Mucosa of rectum (tissue), 2 donors: ENCODE results near the gene CENPE.
"Not testable (repeated sequence)": the region's sequence is repeated elsewhere in the genome, so short reads cannot be mapped to it uniquely, and the experiment has no call there.

Experiments
- H3K27ac ChIP-seq, 2 donors: one replicate each; pipeline ENCODE4 v1.7.0; 2013; ENCODE audit warnings: inconsistent platforms in 2 of 2, low read depth in 2 of 2, low read length in 2 of 2
- H3K27me3 ChIP-seq, 2 donors: one replicate each; pipeline ENCODE4 v1.7.0; 2013; ENCODE audit warnings: low read length in 2 of 2; ENCODE audit not compliant: control insufficient read depth in 2 of 2, insufficient read depth in 2 of 2
- H3K36me3 ChIP-seq, 2 donors: one replicate each; pipeline ENCODE4 v1.7.0; 2013; ENCODE audit warnings: low read length in 2 of 2; ENCODE audit not compliant: control insufficient read depth in 2 of 2, insufficient read depth in 2 of 2
- H3K4me1 ChIP-seq, 2 donors: one replicate each; pipeline ENCODE4 v1.7.0; 2013; ENCODE audit warnings: low read length in 2 of 2, mild to moderate bottlenecking in 1 of 2; ENCODE audit not compliant: control insufficient read depth in 2 of 2, insufficient read depth in 2 of 2
- H3K4me3 ChIP-seq, 2 donors: one replicate each; pipeline ENCODE4 v1.7.0; 2013; ENCODE audit warnings: low read length in 2 of 2
- H3K9ac ChIP-seq, 2 donors: one replicate each; pipeline ENCODE4 v1.7.0; 2013; ENCODE audit warnings: low read length in 2 of 2, low read depth in 1 of 2, mild to moderate bottlenecking in 1 of 2
- H3K9me3 ChIP-seq, 2 donors: one replicate each; pipeline ENCODE4 v1.7.0; 2013; ENCODE audit warnings: low read length in 2 of 2; ENCODE audit not compliant: control insufficient read depth in 2 of 2
- donor health status: healthy.
- donor health status: Normal muscosa, but diverticular disease.

The CENPE gene

DNA sequence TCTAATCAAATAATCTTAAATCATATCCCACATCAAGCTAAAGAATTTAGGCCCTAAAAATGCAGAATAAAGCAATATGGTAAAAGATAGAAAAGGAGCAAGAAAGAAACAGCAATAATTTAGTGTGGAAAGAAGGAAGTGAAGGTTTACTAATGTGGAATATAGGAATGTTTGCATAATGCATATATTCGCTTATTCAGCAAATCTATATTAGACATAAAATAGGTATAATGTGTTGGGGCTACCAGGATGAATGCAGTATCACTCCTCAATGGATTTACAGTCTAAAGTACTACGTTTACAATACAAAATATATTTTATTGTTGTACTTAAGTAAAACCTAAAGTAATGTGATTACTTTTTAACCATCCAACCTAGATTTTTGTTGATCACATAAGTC, 4.7 kb downstream of the CENPE start:
- H3K36me3 ChIP-seq, result no peaks in the 10 kb centered on the region
- H3K9me3 ChIP-seq, result no peaks in the 10 kb centered on the region
- no peak overlapping the region for H3K27ac ChIP-seq
- peaks cover 4% of the 10 kb centered on the region in 2 donors for H3K4me1 ChIP-seq
- no peak overlapping the region for H3K9ac ChIP-seq
- no peak overlapping the region for H3K4me3 ChIP-seq
- no peaks in the 10 kb centered on the region for H3K27me3 ChIP-seq

DNA sequence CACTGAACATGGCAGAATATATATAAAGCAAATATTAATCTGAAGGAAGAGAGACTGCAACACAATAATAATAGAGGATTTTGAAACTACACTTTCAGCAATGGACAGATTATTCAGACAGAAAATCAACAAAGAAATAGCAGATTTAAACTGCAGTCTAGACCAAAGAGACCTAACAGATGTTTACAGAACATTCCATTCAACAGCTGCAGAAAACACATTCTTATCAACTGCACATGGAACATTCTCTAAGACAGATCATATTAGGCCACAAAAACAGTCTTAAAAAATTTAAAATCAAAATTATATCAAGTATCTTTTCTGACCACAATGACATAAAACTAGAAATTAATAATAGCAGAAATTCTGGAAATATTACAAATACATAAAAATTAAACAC, 27.1 kb downstream of the CENPE start:
- Histone ChIP-seq H3K27ac (no peak overlapping the region), H3K36me3 (peaks cover 0 to 5% of the 10 kb centered on the region in 2 donors), H3K9me3 (peaks cover 0 to 3% of the 10 kb centered on the region in 2 donors), H3K4me3 (no peak overlapping the region), H3K27me3 (no peaks in the 10 kb centered on the region), H3K4me1 (no peaks in the 10 kb centered on the region), H3K9ac (no peak overlapping the region)

DNA sequence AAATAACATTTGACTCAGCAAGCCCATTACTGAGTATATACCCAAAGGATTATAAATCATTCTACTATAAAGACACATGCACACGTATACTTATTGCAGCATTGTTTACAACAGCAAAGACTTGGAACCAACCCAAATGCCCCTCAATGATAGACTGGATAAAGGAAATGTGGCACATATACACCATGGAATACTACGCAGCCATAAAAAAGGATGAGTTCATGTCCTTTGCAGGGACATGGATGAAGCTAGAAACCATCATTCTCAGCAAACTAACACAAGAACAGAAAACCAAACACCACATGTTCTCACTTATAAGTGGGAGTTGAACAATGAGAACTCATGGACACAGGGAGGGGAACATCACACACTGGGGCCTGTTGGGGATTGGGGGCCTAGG, 28.4 kb downstream of the CENPE start:
- H3K9me3 ChIP-seq, H3K4me1 ChIP-seq, H3K27ac ChIP-seq, H3K9ac ChIP-seq, H3K36me3 ChIP-seq, H3K27me3 ChIP-seq, H3K4me3 ChIP-seq: not testable (repeated sequence)

DNA sequence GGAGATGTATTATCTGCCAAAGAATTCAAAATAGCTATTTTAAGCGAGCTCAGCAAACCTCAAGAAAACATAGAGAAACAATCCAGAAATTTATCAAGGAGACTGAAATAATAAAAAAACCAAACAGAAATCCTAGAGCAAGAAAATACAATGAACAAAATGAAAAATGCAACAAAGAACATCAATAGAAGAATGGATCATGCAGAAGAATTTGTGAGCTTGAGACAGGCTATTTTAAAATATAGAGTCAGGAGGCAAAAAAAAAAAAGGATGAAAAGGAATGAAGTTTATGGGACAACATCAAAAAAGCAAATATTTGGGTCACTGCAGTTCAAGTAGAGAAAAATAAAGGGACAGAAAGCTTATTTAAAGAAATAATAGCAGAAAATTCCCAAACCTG, 29.1 kb downstream of the CENPE start:
- Histone ChIP-seq H3K9ac (no peak overlapping the region), H3K9me3 (peaks cover 0 to 3% of the 10 kb centered on the region in 2 donors), H3K27ac (no peak overlapping the region), H3K36me3 (peaks cover 0 to 5% of the 10 kb centered on the region in 2 donors), H3K4me3 (no peak overlapping the region), H3K27me3 (no peaks in the 10 kb centered on the region), H3K4me1 (no peaks in the 10 kb centered on the region)

DNA sequence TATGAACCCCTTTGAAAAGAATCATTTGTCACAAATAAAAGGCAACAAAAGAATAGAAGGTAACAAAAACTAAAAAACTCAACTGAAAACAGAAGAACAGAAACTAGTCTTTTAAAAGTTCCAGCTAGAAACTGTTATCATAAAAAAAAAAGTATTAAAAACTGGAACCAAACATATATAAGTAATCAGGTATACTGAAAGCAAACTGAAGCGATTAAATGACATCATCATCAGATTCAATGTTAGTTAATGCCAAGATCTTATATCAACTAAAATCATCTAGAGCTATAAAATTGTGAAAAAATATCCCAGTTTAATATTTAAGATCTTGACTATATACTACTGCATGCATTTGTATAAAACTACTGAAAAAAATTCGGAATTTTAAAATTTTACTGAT, 36.0 kb downstream of the CENPE start:
- Histone ChIP-seq H3K36me3 (no peaks in the 10 kb centered on the region), H3K27ac (no peak overlapping the region), H3K4me1 (no peaks in the 10 kb centered on the region), H3K27me3 (no peaks in the 10 kb centered on the region), H3K9ac (no peak overlapping the region), H3K4me3 (no peak overlapping the region), H3K9me3 (no peaks in the 10 kb centered on the region)

DNA sequence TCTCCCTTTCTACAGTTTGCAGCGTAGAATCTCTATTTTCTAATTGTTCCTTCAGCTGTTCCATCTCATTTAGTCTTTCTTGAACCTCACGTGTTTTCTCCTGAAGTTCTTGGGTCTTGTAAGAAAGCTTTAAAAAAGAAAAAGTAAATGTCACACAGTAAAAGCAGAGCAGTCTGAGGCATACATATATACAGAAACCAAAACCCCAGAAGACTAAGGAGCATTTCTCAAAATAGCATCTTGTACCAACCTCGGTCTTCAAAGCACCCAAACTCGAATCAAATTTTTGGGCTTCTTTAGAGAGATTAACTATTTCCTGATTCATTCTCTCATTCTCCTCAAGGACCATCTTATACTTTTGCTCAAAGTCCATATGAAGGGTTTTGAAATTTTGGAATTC, 39.4 kb downstream of the CENPE start:
- Histone ChIP-seq H3K9ac (no peak overlapping the region), H3K4me1 (no peaks in the 10 kb centered on the region), H3K4me3 (no peak overlapping the region), H3K27ac (no peak overlapping the region), H3K9me3 (no peaks in the 10 kb centered on the region), H3K27me3 (no peaks in the 10 kb centered on the region), H3K36me3 (no peaks in the 10 kb centered on the region)

DNA sequence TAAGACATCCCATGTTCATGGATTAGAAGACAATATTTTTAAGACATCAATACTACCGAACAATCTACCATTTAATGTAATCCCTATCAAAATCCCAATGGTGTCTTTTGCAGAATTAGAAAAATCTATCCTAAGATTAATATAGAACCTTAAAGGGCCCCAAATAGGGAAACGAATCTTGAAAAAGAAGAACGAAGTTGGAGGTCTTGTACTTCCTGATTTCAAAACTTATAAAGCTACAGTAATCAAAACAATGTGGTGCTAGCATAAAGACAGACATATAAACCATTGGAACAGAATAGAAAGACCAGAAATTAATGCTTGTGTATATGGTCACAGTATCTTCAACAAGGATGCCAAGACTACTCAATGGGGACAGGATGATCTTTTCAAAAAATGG, 42.0 kb downstream of the CENPE start:
- no peaks in the 10 kb centered on the region for H3K4me1 ChIP-seq
- no peak overlapping the region for H3K27ac ChIP-seq
- H3K27me3 ChIP-seq, result no peaks in the 10 kb centered on the region
- H3K9ac ChIP-seq, result no peak overlapping the region
- H3K9me3 ChIP-seq, result no peaks in the 10 kb centered on the region
- no peak overlapping the region for H3K4me3 ChIP-seq
- no peaks in the 10 kb centered on the region for H3K36me3 ChIP-seq

DNA sequence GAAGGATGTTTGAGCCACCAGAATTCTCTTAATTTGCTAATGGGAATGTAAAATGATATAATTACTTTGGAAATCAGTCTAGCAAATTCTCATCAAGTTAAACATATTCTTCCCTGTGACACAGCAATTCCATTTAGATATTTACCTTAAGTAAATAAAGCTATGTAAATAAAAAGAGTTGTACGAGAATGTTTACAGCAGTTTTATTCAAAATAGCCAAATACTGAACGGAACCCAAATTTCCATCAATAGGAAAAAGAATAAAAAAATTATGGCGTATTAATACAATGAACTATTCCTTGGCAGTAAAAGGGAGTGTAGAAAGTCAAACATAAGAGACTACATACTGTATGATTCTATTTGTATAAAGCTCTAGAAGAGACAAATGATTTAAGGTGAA, 45.8 kb downstream of the CENPE start:
- no peaks in the 10 kb centered on the region for H3K27me3 ChIP-seq
- no peak overlapping the region for H3K4me3 ChIP-seq
- no peaks in the 10 kb centered on the region for H3K36me3 ChIP-seq
- H3K27ac ChIP-seq, result no peak overlapping the region
- no peaks in the 10 kb centered on the region for H3K9me3 ChIP-seq
- H3K4me1 ChIP-seq, result no peaks in the 10 kb centered on the region
- no peak overlapping the region for H3K9ac ChIP-seq

DNA sequence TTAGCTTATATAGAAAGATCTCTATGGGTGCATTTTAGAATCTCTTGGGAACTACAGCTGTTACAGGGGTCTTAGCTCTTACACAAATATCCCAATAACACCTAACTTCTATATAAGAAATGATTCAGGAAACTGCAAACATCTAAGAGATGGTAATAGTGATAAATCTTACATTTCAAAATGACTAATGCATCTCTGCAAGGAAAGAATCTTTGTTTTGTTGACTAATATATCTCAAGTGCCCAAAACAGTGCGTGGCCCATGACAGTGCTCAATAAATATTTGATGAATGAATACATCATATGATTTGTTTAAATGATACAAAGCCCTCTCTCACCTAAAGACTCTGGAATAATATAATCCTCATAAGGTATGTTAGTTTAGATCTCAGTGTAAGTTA, 47.5 kb downstream of the CENPE start:
- no peak overlapping the region for H3K4me3 ChIP-seq
- H3K9ac ChIP-seq, result no peak overlapping the region
- no peaks in the 10 kb centered on the region for H3K4me1 ChIP-seq
- H3K27me3 ChIP-seq, result no peaks in the 10 kb centered on the region
- H3K9me3 ChIP-seq, result no peaks in the 10 kb centered on the region
- H3K27ac ChIP-seq, result no peak overlapping the region
- no peaks in the 10 kb centered on the region for H3K36me3 ChIP-seq

DNA sequence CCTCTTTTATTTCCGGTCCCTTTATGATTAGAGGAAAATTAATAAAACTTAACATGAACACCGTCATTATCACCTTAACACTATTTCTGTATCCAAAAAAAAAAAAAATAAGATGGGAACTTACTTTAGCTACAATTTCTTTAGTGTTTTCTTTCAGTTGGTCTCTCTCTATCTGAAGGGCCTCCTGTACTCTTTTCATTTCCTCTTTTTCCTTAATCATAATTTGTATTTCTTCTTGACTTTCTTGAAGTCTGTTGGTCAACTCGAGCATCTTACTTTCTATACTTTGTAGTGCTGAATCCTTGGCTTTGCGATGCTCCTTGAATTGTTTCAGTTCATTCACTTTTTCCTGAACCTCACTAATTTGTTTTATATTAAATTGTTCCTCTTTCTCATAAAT, 53.2 kb downstream of the CENPE start:
- Histone ChIP-seq H3K27me3 (no peaks in the 10 kb centered on the region), H3K27ac (no peak overlapping the region), H3K4me3 (no peak overlapping the region), H3K36me3 (no peaks in the 10 kb centered on the region), H3K4me1 (no peaks in the 10 kb centered on the region), H3K9me3 (no peaks in the 10 kb centered on the region), H3K9ac (no peak overlapping the region)

DNA sequence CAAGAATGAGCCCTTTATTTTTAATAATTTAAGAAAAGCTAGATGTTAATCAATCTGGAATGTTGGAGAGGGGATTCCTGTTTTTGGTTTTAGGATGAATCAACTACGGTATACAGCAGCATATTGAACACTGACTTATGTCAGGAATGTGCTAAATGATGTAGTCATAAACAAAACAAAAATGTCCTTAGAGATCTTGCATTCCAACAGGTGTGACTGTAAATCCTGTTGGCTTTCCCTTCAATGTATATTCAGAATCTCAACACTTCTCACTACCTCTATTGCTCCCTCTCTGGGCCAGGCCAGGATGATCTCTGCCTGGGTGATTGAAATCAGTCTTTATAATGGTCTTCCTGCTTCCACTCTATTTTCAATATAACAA, 60.7 kb downstream of the CENPE start:
- H3K9me3 ChIP-seq, result no peaks in the 10 kb centered on the region
- no peak overlapping the region for H3K4me3 ChIP-seq
- H3K9ac ChIP-seq, result no peak overlapping the region
- no peaks in the 10 kb centered on the region for H3K4me1 ChIP-seq
- H3K27ac ChIP-seq, result no peak overlapping the region
- H3K27me3 ChIP-seq, result no peaks in the 10 kb centered on the region
- H3K36me3 ChIP-seq, result peaks cover 0 to 2% of the 10 kb centered on the region in 2 donors
